Endothelial cell of umbilical vein (primary cell): ENCODE results near the gene NRCAM. TPM values are rescaled to one million over a fixed set of nuclear protein-coding genes. Genes with fewer than 3 reads are reported as not detected.

Experiments
- BruUV-seq: library from RNA; stranded (reverse); fragments of 400-500 nt; replicated peaks from 2 replicates; lab custom pipeline; 2021; lab: Mats Ljungman, UMichigan
- CTCF ChIA-PET: fragments of 300-600, 350-600 bp; sonication (Branson Sonifier 250); formaldehyde crosslinking; loops from one replicate; lab custom pipeline; 2021; ENCODE audit warnings: antibody characterized with exemption, inconsistent platforms; lab: Charles Lee
- POLR2A ChIA-PET: fragments of 300-600, 350-600 bp; sonication (Branson Sonifier 250); formaldehyde crosslinking; loops from one replicate; lab custom pipeline; 2021; ENCODE audit warnings: antibody characterized with exemption, inconsistent platforms; lab: Charles Lee
- DNase-seq: peaks from one replicate; pipeline ENCODE4 v3.0.0-alpha.2; 2011; ENCODE audit warnings: low read depth, low spot score
- FAIRE-seq: peaks from 2 replicates; lab custom pipeline; 2011; peaks lifted over from hg19 to GRCh38; lab: Jason Lieb, UNC
- H2AFZ ChIP-seq: 2 replicates; pipeline ENCODE4 v1.6.0; 2012; ENCODE audit warnings: low read depth, low read length, control low read depth, inconsistent platforms
- H3K27ac ChIP-seq: 2 replicates; pipeline ENCODE4 v1.5.1; 2011; ENCODE audit warnings: low read depth, mild to moderate bottlenecking, control low read depth, low read length, moderate library complexity; ENCODE audit not compliant: insufficient read depth
- H3K27me3 ChIP-seq, 2 experiments: 2 replicates each; pipeline versions ENCODE4 v1.6.0 to v1.6.1; 2011; ENCODE audit warnings: low read length in 2 of 2, mixed read lengths in 1 of 2; ENCODE audit not compliant: control insufficient read depth in 2 of 2, insufficient read depth in 2 of 2
- H3K36me3 ChIP-seq, 2 experiments: 2 replicates in 1 of 2; 3 replicates in 1 of 2; pipeline ENCODE4 v1.5.1; 2011; ENCODE audit warnings: low read length in 2 of 2, mild to moderate bottlenecking in 1 of 2, moderate library complexity in 1 of 2; ENCODE audit not compliant: control insufficient read depth in 2 of 2, insufficient read depth in 2 of 2; ENCODE audit errors: extremely low read depth in 1 of 2
- H3K4me1 ChIP-seq: 3 replicates; pipeline ENCODE4 v1.5.1; 2011; ENCODE audit warnings: mild to moderate bottlenecking, low read length; ENCODE audit not compliant: control insufficient read depth, insufficient read depth; ENCODE audit errors: extremely low read depth
- H3K4me2 ChIP-seq: 2 replicates; pipeline ENCODE4 v1.6.1; 2011; ENCODE audit warnings: low read length, control low read depth, mixed read lengths; ENCODE audit not compliant: insufficient read depth
- H3K4me3 ChIP-seq, 3 experiments: fragments of 200-600 bp in 1 of 3; sonication (generic), shearing (Covaris generic) in 1 of 3; replicated peaks in 1 of 3; 2 replicates each; pipeline ENCODE4 v1.5.1; 2011 to 2016; ENCODE audit warnings: control low read depth in 3 of 3, low read length in 3 of 3, mild to moderate bottlenecking in 2 of 3, inconsistent platforms in 1 of 3, low read depth in 1 of 3, moderate library complexity in 1 of 3; ENCODE audit not compliant: insufficient read depth in 1 of 3
- H3K79me2 ChIP-seq: 2 replicates; pipeline ENCODE4 v1.6.0; 2012; ENCODE audit warnings: low read length, inconsistent platforms; ENCODE audit not compliant: control insufficient read depth, insufficient read depth
- H3K9ac ChIP-seq: replicated peaks from 2 replicates; pipeline ENCODE3; 2011; ENCODE audit warnings: low read length, control low read depth; ENCODE audit not compliant: insufficient read depth; ENCODE audit errors: extremely low read depth
- H3K9me1 ChIP-seq: replicated peaks from 3 replicates; pipeline ENCODE4 v1.6.0; 2011; ENCODE audit warnings: mild to moderate bottlenecking, low read length; ENCODE audit not compliant: control insufficient read depth, insufficient read depth; ENCODE audit errors: extremely low read depth
- H3K9me3 ChIP-seq: replicated peaks from 2 replicates; pipeline ENCODE4 v1.5.1; 2012; ENCODE audit warnings: low read length, inconsistent platforms; ENCODE audit not compliant: control insufficient read depth, insufficient read depth
- H4K20me1 ChIP-seq: replicated peaks from 2 replicates; pipeline ENCODE3; 2011; ENCODE audit warnings: mild to moderate bottlenecking, low read length; ENCODE audit not compliant: control insufficient read depth, insufficient read depth; ENCODE audit errors: extremely low read depth
- CTCF ChIP-seq, 2 donors: IDR thresholded peaks; 1 replicate in 1 of 2; 2 replicates in 1 of 2; pipeline ENCODE4 v1.5.1; 2011; ENCODE audit warnings: low read length in 2 of 2, mild to moderate bottlenecking in 2 of 2, moderate library complexity in 2 of 2, control low read depth in 1 of 2, inconsistent platforms in 1 of 2, low read depth in 1 of 2; ENCODE audit not compliant: insufficient read depth in 1 of 2; ENCODE audit errors: extremely low read depth in 1 of 2
- EZH2 ChIP-seq: IDR thresholded peaks from 2 replicates; pipeline ENCODE4 v1.6.1; 2012; ENCODE audit warnings: borderline replicate concordance, low read depth, mild to moderate bottlenecking, moderate library complexity, low read length, inconsistent platforms; ENCODE audit not compliant: severe bottlenecking
- GATA2 ChIP-seq: IDR thresholded peaks from 2 replicates; pipeline ENCODE4 v1.7.0; 2011; ENCODE audit warnings: low read depth, mild to moderate bottlenecking, moderate library complexity, mixed read lengths, low read length; ENCODE audit not compliant: insufficient read length, insufficient read depth
- JUN ChIP-seq: IDR thresholded peaks from 2 replicates; pipeline ENCODE4 v1.6.1; 2011; ENCODE audit warnings: borderline replicate concordance, low read depth; ENCODE audit not compliant: insufficient read length, insufficient read depth
- MAX ChIP-seq: IDR thresholded peaks from 2 replicates; pipeline ENCODE4 v1.6.1; 2011; ENCODE audit not compliant: insufficient read depth, insufficient read length
- MYC ChIP-seq: IDR thresholded peaks from one replicate; pipeline ENCODE4 v1.6.1; 2011; ENCODE audit warnings: mild to moderate bottlenecking, low read depth, low read length
- POLR2A ChIP-seq: IDR thresholded peaks from 2 replicates; pipeline ENCODE4 v1.6.1; 2012; ENCODE audit warnings: low read depth, mild to moderate bottlenecking, control low read depth, low read length
- POLR2AphosphoS5 ChIP-seq: IDR thresholded peaks from 2 replicates; pipeline ENCODE4 v1.6.1; 2012; ENCODE audit warnings: low read depth, mild to moderate bottlenecking, control low read depth, low read length, moderate library complexity; ENCODE audit not compliant: insufficient read depth
- dilution Hi-C: fragments of 300-500 bp; cut with MboI; formaldehyde crosslinking; loops from one replicate; pipeline ENCODE4 v1.15.0; 2019; ENCODE audit warnings: low sequenced_read_pairs; ENCODE audit not compliant: extremely low pct_ligation_motif_present
- intact Hi-C: fragments of 100-400 bp; cut with micrococcal nuclease; formaldehyde crosslinking; loops from one replicate; pipeline ENCODE4 v1.10.0; 2022
- polyA plus RNA-seq, 4 experiments: library from polyadenylated mRNA; depleted of rRNA in 3 of 4; stranded (reverse) in 3 of 4; unstranded in 1 of 4; fragments of >200 nt; gene quantifications; 2 replicates each; pipeline versions ENCODE4 v1.2.1 to v1.2.3, GENCODE V29; 2011 to 2012; ENCODE audit warnings: missing spikeins in 1 of 4
- total RNA-seq: library from RNA; stranded (reverse); gene quantifications from 2 replicates; pipeline ENCODE4 v1.2.3, GENCODE V29; 2021

The NRCAM gene
- total and polyA plus RNA-seq, 2 donors (not counting 3 experiments of a cell fraction or from before 2014, with no cell fraction given): 26.0 to 47.6 TPM

GRCh38 chr7:108152198-108152597 is 304.0 kb downstream of the NRCAM start:
- H3K4me3 ChIP-seq: no peak overlapping the region
- no peak for FAIRE-seq

More at GRCh38 chr7:108152198-108152597, 304.0 kb downstream of the NRCAM start:
- intact Hi-C loops: no loop called here
- ChIA-PET POLR2A (no interaction called here), CTCF (no interaction called here)
- BruUV-seq: no TSS peak
- TF ChIP-seq JUN (no peak), POLR2A (no peak), CTCF (IDR thresholded peaks at IDR 0.05; ENCODE audit: extremely low read depth in 1 of 2, insufficient read depth in 1 of 2, low read depth in 1 of 2, low read length in 2 of 2) (no peak), MAX (no peak), EZH2 (no peak), MYC (no peak), POLR2AphosphoS5 (no peak), GATA2 (no peak)
- no peak for DNase-seq
- dilution Hi-C loops: no loop called here
- Histone ChIP-seq H3K9ac (no peak overlapping the region), H2AFZ (no peak overlapping the region), H4K20me1 (no peaks in the 10 kb centered on the region), H3K27me3 (no peaks in the 10 kb centered on the region), H3K9me3 (no peaks in the 10 kb centered on the region), H3K9me1 (no peaks in the 10 kb centered on the region), H3K27ac (no peak overlapping the region), H3K79me2 (no peaks in the 10 kb centered on the region), H3K4me1 (no peaks in the 10 kb centered on the region), H3K4me2 (no peak overlapping the region), H3K36me3 (peaks cover 0 to 4% of the 10 kb centered on the region in 2 experiments)
